HepG2 (cell line): ENCODE measurements around the gene RGP1. TPM values are rescaled to one million over a fixed set of nuclear protein-coding genes. Genes with fewer than 3 reads are reported as not detected.

Experiments
- CC2D1A ChIP-seq: sonication (generic); formaldehyde crosslinking; IDR thresholded peaks from 2 replicates; pipeline ENCODE4 v1.8.1; 2023; ENCODE audit warnings: mild to moderate bottlenecking, missing genetic modification reagents
- EZH2 ChIP-seq: conservative IDR thresholded peaks from 2 replicates; pipeline ENCODE4 v1.6.1; 2012; ENCODE audit warnings: mild to moderate bottlenecking, low read depth, low read length, moderate library complexity
- HNRNPK ChIP-seq: fragments of 200-400 bp; formaldehyde crosslinking; IDR thresholded peaks from 2 replicates; pipeline ENCODE4 v1.6.1; 2018; ENCODE audit warnings: low read length, low read depth, moderate library complexity, mild to moderate bottlenecking; ENCODE audit not compliant: poor library complexity, severe bottlenecking
- LCORL ChIP-seq, 2 experiments: fragments of 450-650 bp in 1 of 2; sonication (generic) in 1 of 2; formaldehyde crosslinking in 1 of 2; IDR thresholded peaks; 2 replicates each; pipeline versions ENCODE4 v1.5.0 to v1.6.1; 2017 to 2020; ENCODE audit warnings: antibody characterized with exemption in 1 of 2, missing genetic modification reagents in 1 of 2
- MNT ChIP-seq: fragments of 450-650 bp; IDR thresholded peaks from 2 replicates; pipeline ENCODE4 v1.6.1; 2016
- NR2F2 ChIP-seq: IDR thresholded peaks from 2 replicates; pipeline ENCODE4 v1.6.1; 2012; ENCODE audit warnings: low read depth, inconsistent platforms, borderline replicate concordance
- RCOR2 ChIP-seq: IDR thresholded peaks from 2 replicates; pipeline ENCODE4 v1.6.1; 2016; ENCODE audit warnings: missing biosample characterization, missing genetic modification reagents
- SIX1 ChIP-seq: sonication (generic); formaldehyde crosslinking; IDR thresholded peaks from 2 replicates; pipeline ENCODE4 v1.4.0; 2020; ENCODE audit warnings: missing genetic modification reagents, borderline replicate concordance
- XRCC5 ChIP-seq: fragments of 200-400 bp; formaldehyde crosslinking; optimal IDR thresholded peaks from 2 replicates; pipeline ENCODE3; 2017; ENCODE audit warnings: mild to moderate bottlenecking, low read length
- ZHX2 ChIP-seq, 2 experiments: sonication (generic) in 1 of 2; formaldehyde crosslinking in 1 of 2; IDR thresholded peaks; 2 replicates each; pipeline versions ENCODE4 v1.6.1 to v1.9.0; 2014 to 2022; ENCODE audit warnings: antibody characterized with exemption in 1 of 2, borderline replicate concordance in 1 of 2, inconsistent platforms in 1 of 2, low read depth in 1 of 2, missing genetic modification reagents in 1 of 2
- ZNF10 ChIP-seq: sonication (generic); formaldehyde crosslinking; IDR thresholded peaks from 2 replicates; pipeline ENCODE4 v1.4.0; 2020; ENCODE audit warnings: mild to moderate bottlenecking, low read depth, missing genetic modification reagents, borderline replicate concordance
- ZNF275 ChIP-seq: sonication (generic); formaldehyde crosslinking; IDR thresholded peaks from 2 replicates; pipeline ENCODE4 v1.8.0; 2022; ENCODE audit warnings: missing genetic modification reagents, mild to moderate bottlenecking, inconsistent platforms, borderline replicate concordance
- ZNF563 ChIP-seq: sonication (generic); formaldehyde crosslinking; IDR thresholded peaks from 2 replicates; pipeline ENCODE4 v1.8.0; 2022; ENCODE audit warnings: mild to moderate bottlenecking, moderate library complexity, missing genetic modification reagents
- ZNF740 ChIP-seq: sonication (generic); formaldehyde crosslinking; IDR thresholded peaks from 2 replicates; pipeline ENCODE4 v1.4.0; 2020; ENCODE audit warnings: missing genetic modification reagents
- ZNF790 ChIP-seq: sonication (generic); formaldehyde crosslinking; IDR thresholded peaks from 2 replicates; pipeline ENCODE4 v1.8.0; 2022; ENCODE audit warnings: missing genetic modification reagents, mild to moderate bottlenecking, borderline replicate concordance
- ZSCAN31 ChIP-seq: sonication (generic); formaldehyde crosslinking; IDR thresholded peaks from 2 replicates; pipeline ENCODE4 v1.5.0; 2020; ENCODE audit warnings: low read depth, mild to moderate bottlenecking, missing genetic modification reagents
- polyA plus RNA-seq, 8 experiments: library from polyadenylated mRNA; depleted of rRNA in 3 of 8; stranded (reverse) in 7 of 8; unstranded in 1 of 8; fragments of >200 nt; fragmentation: Illumina TruSeq in 4 of 8; extraction: Trizol in 4 of 8; gene quantifications; 2 replicates each; pipeline versions ENCODE4 v1.2.1 to v1.2.3, GENCODE V29; 2011 to 2016; ENCODE audit warnings: low read depth in 4 of 8, missing spikeins in 1 of 8, mixed read lengths in 1 of 8; ENCODE audit not compliant: insufficient read depth in 1 of 8
- total RNA-seq, 5 experiments: library from RNA; depleted of rRNA; stranded (reverse); fragments of >200 nt; fragmentation: Illumina TruSeq; extraction: Trizol; gene quantifications; 2 replicates each; pipeline ENCODE4 v1.2.3, GENCODE V29; 2016; ENCODE audit warnings: low read depth in 1 of 5

RGP1 gene
- total and polyA plus RNA-seq, 2 of the 13 experiments (the other 11 are each of a cell fraction or from before 2014, with no cell fraction given) = 12.7 to 21.0 TPM

- TF ChIP-seq ZNF740 (peak; percentile 95), SIX1 (no peak), HNRNPK (no peak), CC2D1A (CRISPR knock-in tag) (no peak), NR2F2 (peak; percentile 46; the same call in 1 of the 2 replicates), ZSCAN31 (CRISPR knock-in tag) (no peak), ZHX2 (IDR thresholded peaks at IDR 0.05; ENCODE audit: low read depth) (no peak), ZHX2 (CRISPR knock-in tag; IDR thresholded peaks at IDR 0.05; ENCODE audit: borderline replicate concordance) (no peak), ZNF10 (CRISPR knock-in tag) (no peak), RCOR2 (0 out of 2 replicates have a peak, but pooled peaks have one; percentile 20), XRCC5 (peak; percentile 40), EZH2 (no peak), MNT (no peak), ZNF275 (no peak), ZNF563 (CRISPR knock-in tag) (no peak), ZNF790 (CRISPR knock-in tag) (no peak), LCORL (IDR thresholded peaks at IDR 0.05) (no peak), LCORL (CRISPR knock-in tag; IDR thresholded peaks at IDR 0.05) (peak; percentile 17; the same call in 1 of the 2 replicates)
Observed at GRCh38 chr9:35728041-35728971, 20.8 kb upstream of the RGP1 start (continued).
